Colonic mucosa (tissue), 4 donors: ENCODE results near the gene AMN. TPM values are rescaled to one million over a fixed set of nuclear protein-coding genes. Genes with fewer than 3 reads are reported as not detected.

ENCODE experiments used
- DNase-seq: peaks from one replicate; pipeline ENCODE4 v3.0.0-alpha.2; 2020
- H3K27ac ChIP-seq: fragments of 200-600 bp; one replicate; pipeline ENCODE4 v1.8.0; 2021
- H3K27me3 ChIP-seq: fragments of 200-600 bp; one replicate; pipeline ENCODE4 v1.8.0; 2021
- H3K36me3 ChIP-seq: fragments of 200-600 bp; one replicate; pipeline ENCODE4 v1.8.0; 2021
- H3K4me1 ChIP-seq: fragments of 200-600 bp; one replicate; pipeline ENCODE4 v1.8.0; 2021; ENCODE audit warnings: mild to moderate bottlenecking
- H3K4me3 ChIP-seq: fragments of 200-600 bp; one replicate; pipeline ENCODE4 v1.8.0; 2021
- H3K9ac ChIP-seq, 2 donors: one replicate each; pipeline ENCODE4 v1.7.0; 2013; ENCODE audit warnings: control low read depth in 2 of 2, low read depth in 2 of 2, low read length in 2 of 2
- H3K9me3 ChIP-seq: fragments of 200-600 bp; one replicate; pipeline ENCODE4 v1.8.0; 2021
- CTCF ChIP-seq: fragments of 200-600 bp; IDR thresholded peaks from one replicate; pipeline ENCODE4 v1.8.0; 2022; ENCODE audit warnings: antibody characterized with exemption, mild to moderate bottlenecking
- intact Hi-C: fragments of 100-400 bp; cut with DNase I; formaldehyde crosslinking; loops from one replicate; pipeline ENCODE4 v1.14.1; 2022
- total RNA-seq, 2 donors: library from RNA; stranded (reverse); fragmentation: NEBNext Ultra II Directional in 1 of 2; extraction: Animal tissue kit (Norgen Biotek cat#: 25700) in 1 of 2; gene quantifications; one replicate each; pipeline ENCODE4 v1.2.1, GENCODE V29; 2021
- donor health status: healthy.
- donor health status: DM: no; HTN: no; CAD: no.
- donor health status: DM: no; HTN: no; CAD: no.

Gene AMN
- total RNA-seq, 2 donors from 2014 or later, result 186 to 239 TPM

- H3K4me1 ChIP-seq, result no peaks in the 10 kb centered on the region
- H3K9ac ChIP-seq, result no peak overlapping the region
- H3K36me3 ChIP-seq, result peaks cover 29% of the 10 kb centered on the region
- DNase-seq, result no peak
- no peaks in the 10 kb centered on the region for H3K9me3 ChIP-seq
- TF ChIP-seq CTCF, result no peak
- H3K27me3 ChIP-seq, result no peaks in the 10 kb centered on the region
- no peak overlapping the region for H3K4me3 ChIP-seq
- intact Hi-C loops, result no loop called here
- no peak overlapping the region for H3K27ac ChIP-seq
Observed at GRCh38 chr14:102948698-102949061, 26.2 kb downstream of the AMN start.

- Histone ChIP-seq H3K27me3 (no peaks in the 10 kb centered on the region), H3K9me3 (no peaks in the 10 kb centered on the region), H3K9ac (no peak overlapping the region), H3K4me1 (no peaks in the 10 kb centered on the region), H3K4me3 (no peak overlapping the region), H3K27ac (no peak overlapping the region), H3K36me3 (peaks cover 32% of the 10 kb centered on the region)
- TF ChIP-seq CTCF, result no peak
- DNase-seq, result no peak
- intact Hi-C loops, result no loop called here
Observed at GRCh38 chr14:102949062-102949800, 26.8 kb downstream of the AMN start.

- no peak overlapping the region for H3K9ac ChIP-seq
- intact Hi-C loops, result no loop called here
- H3K27me3 ChIP-seq, result no peaks in the 10 kb centered on the region
- no peak for DNase-seq
- H3K4me1 ChIP-seq, result no peaks in the 10 kb centered on the region
- TF ChIP-seq CTCF, result no peak
- peaks cover 28% of the 10 kb centered on the region for H3K36me3 ChIP-seq
- no peak overlapping the region for H3K4me3 ChIP-seq
- no peak overlapping the region for H3K27ac ChIP-seq
- H3K9me3 ChIP-seq, result no peaks in the 10 kb centered on the region
Observed at GRCh38 chr14:102949801-102950451, 27.5 kb downstream of the AMN start.

- no peaks in the 10 kb centered on the region for H3K9me3 ChIP-seq
- no peak overlapping the region for H3K27ac ChIP-seq
Observed at GRCh38 chr14:102951034-102951433, 28.6 kb downstream of the AMN start.

GRCh38 chr14:102951799-102952198 is 29.3 kb downstream of the AMN start:
- H3K9ac ChIP-seq, result no peak overlapping the region
- peaks cover 28% of the 10 kb centered on the region for H3K36me3 ChIP-seq
- no peaks in the 10 kb centered on the region for H3K4me1 ChIP-seq
- no peak overlapping the region for H3K4me3 ChIP-seq
- DNase-seq, result no peak
- intact Hi-C loops, result no loop called here
- no peak for TF ChIP-seq CTCF
- no peak overlapping the region for H3K27ac ChIP-seq
- no peaks in the 10 kb centered on the region for H3K27me3 ChIP-seq
- no peaks in the 10 kb centered on the region for H3K9me3 ChIP-seq

More at GRCh38 chr14:102951034-102951433, 28.6 kb downstream of the AMN start:
- DNase-seq, result no peak
- H3K36me3 ChIP-seq, result peaks cover 28% of the 10 kb centered on the region
- intact Hi-C loops, result no loop called here
- no peak overlapping the region for H3K9ac ChIP-seq
- no peaks in the 10 kb centered on the region for H3K27me3 ChIP-seq
- no peak overlapping the region for H3K4me3 ChIP-seq
- no peak for TF ChIP-seq CTCF
- no peaks in the 10 kb centered on the region for H3K4me1 ChIP-seq
